ENCODE measurements around the gene MRRF. TPM values are rescaled to one million over a fixed set of nuclear protein-coding genes. Genes with fewer than 3 reads are reported as not detected.
A peak's percentile ranks its signal among the peaks of the same experiment; 100 is the strongest.
"Not testable (repeated sequence)": the region's sequence is repeated elsewhere in the genome, so short reads cannot be mapped to it uniquely, and the experiment has no call there.

MRRF gene
- total RNA-seq, 1 donor from 2014 or later, result 55.2 TPM

- Mint-ChIP-seq H3K4me1 (peaks cover 8% of the 10 kb centered on the region), H3K27ac (no peak overlapping the region), H3K4me3 (no peak overlapping the region), H3K27me3 (peaks cover 35% of the 10 kb centered on the region), H3K36me3 (ENCODE audit: low read depth) (no peaks in the 10 kb centered on the region), H3K9me3 (no peaks in the 10 kb centered on the region)
- ATAC-seq (ENCODE audit: low read depth) (peak; percentile 90), DNase-seq (peak; percentile 75)
- intact Hi-C loops (cut with micrococcal nuclease), result loop anchor here (1.0 to 2.0 kb wide), 5 partner anchors 103 to 800 kb away; no protein-coding TSS in a partner anchor
- TF ChIP-seq CTCF (IDR thresholded peaks at IDR 0.05), result no peak
- CTCF ChIA-PET, result interaction anchor here (0.6 to 5.9 kb wide), 22 partner anchors 9 to 461 kb away, joined by 3 to 117 read pairs (median 4); partner anchors contain the start of genes MRRF, RBM18 and TTLL11
- POLR2A ChIA-PET, result interaction anchor here (0.7 to 0.9 kb wide), 2 partner anchors 12 to 252 kb away, joined by 3 to 6 read pairs; no protein-coding TSS in a partner anchor
These were observed 86.1 kb downstream of the MRRF start for GRCh38 chr9:122350577-122351355.

GRCh38 chr9:122354536-122355199 is 90.0 kb downstream of the MRRF start:
- CTCF ChIA-PET, result interaction anchor here (5.9 kb wide), 1 partner anchor 230 kb away, joined by 117 read pairs; no protein-coding TSS in a partner anchor
- ATAC-seq (ENCODE audit: low read depth) (no peak), DNase-seq (no peak)
- intact Hi-C loops (cut with micrococcal nuclease), result no loop called here
- POLR2A ChIA-PET, result no interaction called here
- TF ChIP-seq CTCF (IDR thresholded peaks at IDR 0.05), result no peak
- Mint-ChIP-seq H3K4me3 (no peak overlapping the region), H3K9me3 (peaks cover 7% of the 10 kb centered on the region), H3K4me1 (no peaks in the 10 kb centered on the region), H3K36me3 (ENCODE audit: low read depth) (no peaks in the 10 kb centered on the region), H3K27ac (no peak overlapping the region), H3K27me3 (peaks cover 9% of the 10 kb centered on the region)

- Mint-ChIP-seq H3K4me1 (no peaks in the 10 kb centered on the region), H3K9me3 (peaks cover 7% of the 10 kb centered on the region), H3K27ac (no peak overlapping the region), H3K4me3 (no peak overlapping the region), H3K27me3 (peaks cover 3% of the 10 kb centered on the region), H3K36me3 (ENCODE audit: low read depth) (no peaks in the 10 kb centered on the region)
- ATAC-seq (ENCODE audit: low read depth) (no peak), DNase-seq (no peak)
- ChIA-PET POLR2A (no interaction called here), CTCF (no interaction called here)
- TF ChIP-seq CTCF (IDR thresholded peaks at IDR 0.05), result no peak
- intact Hi-C loops (cut with micrococcal nuclease), result no loop called here
These were observed 90.7 kb downstream of the MRRF start for GRCh38 chr9:122355336-122355875.

GRCh38 chr9:122356627-122357026 is 91.9 kb downstream of the MRRF start:
- no peak for TF ChIP-seq CTCF (IDR thresholded peaks at IDR 0.05)
- ChIA-PET POLR2A (no interaction called here), CTCF (interaction anchor here (1.1 to 1.2 kb wide), 2 partner anchors 14 to 232 kb away, joined by 3 read pairs; partner anchors contain the start of gene PTGS1)
- Mint-ChIP-seq H3K9me3 (peaks cover 7% of the 10 kb centered on the region), H3K4me3 (no peak overlapping the region), H3K27me3 (no peaks in the 10 kb centered on the region), H3K27ac (no peak overlapping the region), H3K4me1 (no peaks in the 10 kb centered on the region), H3K36me3 (ENCODE audit: low read depth) (no peaks in the 10 kb centered on the region)
- DNase-seq (no peak), ATAC-seq (ENCODE audit: low read depth) (no peak)
- intact Hi-C loops (cut with micrococcal nuclease), result no loop called here

GRCh38 chr9:122360891-122361290 is 96.2 kb downstream of the MRRF start:
- CTCF ChIA-PET, result interaction anchor here (1.0 kb wide), 1 partner anchor 10 kb away, joined by 3 read pairs; no protein-coding TSS in a partner anchor
- intact Hi-C loops (cut with micrococcal nuclease), result no loop called here
- Mint-ChIP-seq H3K36me3 (ENCODE audit: low read depth) (no peaks in the 10 kb centered on the region), H3K4me1 (no peaks in the 10 kb centered on the region), H3K4me3 (no peak overlapping the region), H3K27ac (no peak overlapping the region), H3K27me3 (no peaks in the 10 kb centered on the region), H3K9me3 (peaks cover 7% of the 10 kb centered on the region)
- POLR2A ChIA-PET, result no interaction called here
- no peak for TF ChIP-seq CTCF (IDR thresholded peaks at IDR 0.05)
- ATAC-seq (ENCODE audit: low read depth), result no peak
- no peak for DNase-seq

DNA sequence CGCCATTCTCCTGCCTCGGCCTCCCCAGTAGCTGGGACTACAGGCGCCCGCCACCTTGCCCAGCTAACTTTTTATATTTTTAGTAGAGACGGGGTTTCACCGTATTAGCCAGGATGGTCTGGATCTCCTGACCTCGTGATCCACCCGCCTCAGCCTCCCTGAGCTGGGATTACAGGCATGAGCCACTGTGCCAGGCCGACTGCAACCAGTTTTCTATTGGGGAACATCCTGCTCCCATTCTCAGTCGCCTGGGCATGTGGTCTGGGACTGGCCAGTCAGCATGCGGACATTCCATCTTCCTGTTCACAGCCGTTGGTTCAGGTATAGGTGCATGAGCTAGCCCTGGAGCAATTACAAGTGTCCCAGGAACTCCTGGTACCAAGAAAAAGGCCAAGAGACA is 98.4 kb downstream of the MRRF start:
- intact Hi-C loops (cut with micrococcal nuclease); DNase-seq; H3K4me1 Mint-ChIP-seq; H3K9me3 Mint-ChIP-seq; H3K4me3 Mint-ChIP-seq; H3K27ac Mint-ChIP-seq; H3K36me3 Mint-ChIP-seq (ENCODE audit: low read depth); ATAC-seq (ENCODE audit: low read depth); CTCF ChIA-PET; H3K27me3 Mint-ChIP-seq; POLR2A ChIA-PET: not testable (repeated sequence)

Data from activated B cell treated with CpG ODN at 0.5 μM for 24 hours (primary cell).